Endothelial cell of hepatic sinusoid (primary cell): ENCODE measurements around the gene CELF2.

Source experiments
- in situ Hi-C: cut with HindIII; loops from 2 replicates; pipeline ENCODE4 v1.10.0; 2017; ENCODE audit warnings: low sequenced_read_pairs

CELF2 gene

DNA sequence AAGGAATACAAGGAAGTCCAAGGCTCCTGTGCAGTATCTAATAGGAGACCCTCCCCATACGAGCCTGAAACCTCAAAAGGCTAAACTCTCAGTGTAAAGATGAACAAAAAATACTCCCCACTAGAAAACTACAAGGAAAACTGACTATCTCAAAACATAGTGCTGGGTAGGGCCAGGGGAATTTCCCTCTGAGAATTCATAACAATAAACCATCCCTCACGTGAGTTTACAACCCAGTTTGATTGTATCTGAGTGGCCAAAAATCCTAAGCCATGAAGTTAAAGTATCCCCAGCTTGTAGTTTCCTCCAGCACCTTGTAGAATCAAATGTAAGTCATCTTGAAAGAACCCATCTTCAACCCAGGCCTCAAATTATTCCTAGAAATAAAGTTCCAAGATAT is 293.4 kb downstream of the CELF2 start:
- in situ Hi-C loops, result no loop called here

GRCh38 chr10:11313463-11313862 is 295.8 kb downstream of the CELF2 start:
- in situ Hi-C loops, result no loop called here

DNA sequence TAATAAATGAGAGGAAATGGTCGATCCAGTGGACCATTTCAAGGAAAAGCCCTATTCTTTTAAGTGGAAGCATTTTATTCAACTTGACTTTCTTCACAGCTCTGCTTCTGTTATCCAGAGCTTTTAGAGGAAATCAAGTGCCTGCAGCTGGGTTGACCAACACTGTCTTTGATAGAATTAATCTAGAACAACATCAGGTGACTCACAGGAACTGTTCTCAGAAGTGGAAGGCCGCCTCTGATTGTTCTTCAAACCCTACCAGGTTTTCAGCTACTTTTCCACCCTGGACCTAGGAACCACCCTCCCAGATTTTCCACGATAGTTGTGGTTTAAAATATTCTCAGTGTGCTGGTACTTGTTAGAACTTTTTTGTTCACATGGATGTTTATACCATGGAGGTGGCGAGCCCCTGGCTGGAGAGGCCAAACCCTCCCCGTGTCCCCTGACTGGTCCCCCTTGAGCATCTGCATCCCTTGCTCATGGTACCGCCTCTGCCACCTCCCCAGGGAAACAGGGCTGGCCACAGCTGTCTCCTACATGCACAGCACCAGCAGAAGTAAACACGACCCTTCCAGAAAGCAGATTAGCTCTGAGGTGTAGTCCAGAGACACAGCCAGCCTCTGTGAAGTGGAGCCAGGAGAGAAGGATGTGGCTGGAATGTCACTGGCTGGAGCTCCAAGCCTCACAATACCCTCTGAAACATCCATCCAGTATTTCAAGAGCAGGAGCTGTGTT is 300.4 kb downstream of the CELF2 start:
- in situ Hi-C loops, result no loop called here

- in situ Hi-C loops, result no loop called here
Observed at GRCh38 chr10:11318826-11319598, 301.3 kb downstream of the CELF2 start.

DNA sequence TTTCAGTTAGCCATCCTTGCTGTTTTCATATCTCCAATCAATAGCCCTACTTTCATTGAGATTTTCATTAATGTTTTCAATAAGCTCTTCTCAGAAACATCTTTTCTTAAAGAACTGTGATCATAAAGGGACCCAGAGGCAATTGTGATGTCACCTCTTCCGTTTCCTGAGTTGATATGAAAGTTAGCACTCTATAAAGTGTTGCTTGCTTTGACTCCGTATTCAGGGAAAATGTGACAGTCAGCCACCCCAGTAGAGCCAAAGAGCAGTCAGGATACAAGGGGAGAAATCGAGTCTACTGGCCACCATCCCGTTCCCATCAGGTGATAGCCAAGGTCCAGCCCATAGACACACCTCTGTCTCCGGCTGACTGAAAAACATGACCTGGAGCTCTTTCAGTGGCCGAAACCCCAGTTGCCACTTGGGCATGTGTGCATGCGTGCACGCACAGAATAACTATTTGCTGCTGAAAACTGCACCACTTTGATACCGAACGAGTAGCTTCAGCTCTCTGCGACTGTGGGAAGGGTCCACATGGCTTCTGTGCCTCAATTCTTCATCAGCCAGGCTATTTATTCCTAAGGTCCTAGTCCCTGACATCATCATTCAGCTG is 302.4 kb downstream of the CELF2 start:
- in situ Hi-C loops, result no loop called here

GRCh38 chr10:11320809-11321520 is 303.3 kb downstream of the CELF2 start:
- in situ Hi-C loops, result no loop called here

- in situ Hi-C loops, result no loop called here
Observed at GRCh38 chr10:11322698-11323097, 305.0 kb downstream of the CELF2 start.

DNA sequence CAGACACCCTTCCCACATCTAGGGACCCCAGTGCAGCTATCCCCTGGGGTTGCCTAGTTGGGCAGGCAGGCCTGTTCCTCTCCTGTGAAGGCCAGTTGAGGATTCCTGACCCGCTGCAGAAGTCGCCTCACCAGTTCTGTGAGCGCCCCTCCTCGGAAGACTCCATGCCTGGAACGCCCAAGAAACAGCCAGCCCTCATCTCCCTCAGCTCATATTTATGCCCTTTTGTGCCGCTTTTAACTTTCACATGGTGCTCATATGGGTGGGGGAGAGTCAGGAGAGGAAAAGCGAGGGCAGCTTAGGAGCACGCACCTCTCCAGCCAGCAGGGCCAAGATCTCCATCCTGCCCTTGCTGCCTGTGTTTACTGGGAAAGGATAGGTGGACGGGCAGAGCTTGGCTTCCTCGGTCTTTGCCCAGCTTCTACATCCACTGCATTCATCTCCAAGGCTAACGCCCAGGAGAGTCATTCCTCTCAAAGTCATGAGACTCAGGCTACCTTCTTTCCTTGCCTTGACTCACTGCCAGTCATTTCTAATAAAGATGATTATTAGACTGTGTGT is 307.2 kb downstream of the CELF2 start:
- in situ Hi-C loops, result no loop called here

GRCh38 chr10:11325817-11326216 is 308.1 kb downstream of the CELF2 start:
- in situ Hi-C loops, result no loop called here

DNA sequence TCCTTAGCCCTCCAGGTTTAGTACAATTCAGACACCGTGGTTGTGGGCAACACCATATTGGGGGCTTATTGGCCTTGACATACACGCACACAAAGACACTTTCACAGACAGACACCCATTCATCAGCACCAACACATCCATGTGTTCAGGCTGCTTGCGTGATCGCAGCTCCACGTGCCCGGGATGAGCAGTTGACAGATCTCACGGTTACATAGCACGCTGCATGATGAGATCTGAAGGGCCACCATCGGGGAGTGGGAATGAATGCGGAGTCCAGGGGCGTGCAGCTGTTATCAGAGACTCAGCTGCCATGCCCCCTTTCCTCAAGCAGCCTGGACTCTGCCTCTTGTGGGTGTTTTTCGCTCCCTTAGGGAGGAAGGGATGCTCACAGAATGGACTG is 308.6 kb downstream of the CELF2 start:
- in situ Hi-C loops, result no loop called here

GRCh38 chr10:11326913-11327616 is 309.4 kb downstream of the CELF2 start:
- in situ Hi-C loops, result no loop called here

DNA sequence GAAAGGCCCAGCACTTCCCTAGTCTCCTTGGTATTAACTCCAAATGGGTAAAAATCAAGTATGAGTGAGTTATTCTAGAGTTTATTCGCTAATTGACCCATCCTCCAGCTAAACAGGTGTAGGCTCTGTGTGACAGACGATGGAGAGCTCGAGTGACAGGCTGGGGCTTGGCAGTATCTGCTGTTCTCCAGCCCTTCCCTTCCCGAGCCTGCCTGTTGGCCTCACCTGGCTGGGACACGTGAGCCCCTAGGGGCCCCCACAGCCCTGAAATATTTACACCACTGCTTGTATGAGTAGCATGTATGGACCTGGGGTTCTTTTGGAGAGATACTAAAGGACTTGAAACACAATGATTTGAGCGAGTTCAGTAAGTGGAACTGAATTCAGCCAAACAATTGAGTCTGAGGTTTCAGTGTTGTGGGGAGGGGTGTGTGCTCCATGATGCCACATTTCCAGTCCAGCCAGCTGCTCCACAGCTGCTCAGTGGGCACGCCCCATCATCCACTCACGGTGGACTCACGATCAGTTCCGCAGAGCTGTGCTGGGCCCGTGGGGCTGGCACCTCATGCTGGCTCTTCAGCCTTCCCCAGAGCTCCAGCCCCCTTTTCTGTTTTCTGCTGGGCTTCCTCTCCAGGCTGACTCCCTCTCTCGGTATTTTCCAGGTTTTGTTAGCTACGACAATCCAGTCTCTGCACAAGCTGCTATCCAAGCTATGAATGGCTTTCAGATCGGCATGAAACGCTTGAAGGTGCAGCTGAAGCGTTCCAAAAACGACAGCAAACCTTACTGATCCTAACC is 310.8 kb downstream of the CELF2 start:
- in situ Hi-C loops, result no loop called here

DNA sequence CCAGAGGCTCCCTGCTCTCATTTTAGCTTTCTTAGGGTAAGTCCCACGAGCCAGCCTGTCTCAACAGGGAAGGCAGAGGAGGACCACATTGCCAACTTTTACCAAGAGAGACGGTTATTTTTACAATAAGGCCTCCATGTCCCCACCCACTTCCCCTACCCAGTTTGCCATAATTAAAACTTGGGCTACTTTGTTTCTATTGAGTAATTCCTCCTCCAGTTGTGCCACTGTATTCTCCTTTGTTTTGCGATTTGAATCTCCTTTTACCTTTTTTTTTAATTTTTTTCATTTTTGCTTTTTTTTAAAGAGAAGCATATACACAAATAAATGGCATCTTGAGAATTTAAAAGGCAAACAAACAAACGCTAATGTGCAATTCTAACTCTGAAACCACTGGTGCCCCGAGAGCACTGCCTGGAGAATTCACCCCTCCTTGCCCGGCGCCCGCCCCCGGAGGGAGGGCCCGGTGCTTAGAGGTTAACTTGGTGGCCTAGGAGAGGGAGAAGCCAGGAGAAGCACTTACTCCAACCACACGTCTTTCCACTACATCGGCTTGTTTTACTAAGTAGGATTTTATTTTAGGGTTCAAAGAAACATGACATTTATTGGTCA is 311.5 kb downstream of the CELF2 start:
- in situ Hi-C loops, result no loop called here

DNA sequence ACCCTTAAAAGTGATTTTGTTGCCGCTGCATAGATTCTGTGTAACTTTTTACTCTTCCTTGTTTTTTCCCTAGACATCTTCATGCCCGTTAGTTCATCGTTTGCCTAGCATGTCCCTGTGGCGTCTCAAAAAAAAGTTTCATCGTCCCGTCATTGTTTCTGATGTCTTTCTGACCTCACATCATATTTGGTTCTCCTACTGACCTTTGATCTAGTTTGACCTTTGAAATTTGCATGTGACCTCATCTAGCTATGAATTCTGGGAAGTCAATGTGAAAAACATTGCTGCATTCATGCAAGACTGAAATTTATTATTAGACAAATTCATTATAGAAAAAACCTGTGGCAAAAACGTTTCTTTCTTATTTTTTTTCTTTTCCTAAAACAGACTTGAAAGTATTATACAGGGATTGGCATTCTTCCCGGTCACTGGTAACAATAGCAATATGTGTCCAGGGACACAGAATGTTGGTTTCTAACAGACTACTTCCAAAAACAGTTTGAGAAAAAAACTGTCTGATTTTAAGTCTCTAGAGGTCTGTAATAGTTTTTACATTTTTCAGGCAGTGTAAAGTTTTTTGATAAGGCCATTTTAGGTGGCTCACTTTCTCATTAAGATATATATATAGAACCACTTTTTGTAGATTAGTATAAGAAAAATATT is 312.8 kb downstream of the CELF2 start:
- in situ Hi-C loops, result no loop called here

DNA sequence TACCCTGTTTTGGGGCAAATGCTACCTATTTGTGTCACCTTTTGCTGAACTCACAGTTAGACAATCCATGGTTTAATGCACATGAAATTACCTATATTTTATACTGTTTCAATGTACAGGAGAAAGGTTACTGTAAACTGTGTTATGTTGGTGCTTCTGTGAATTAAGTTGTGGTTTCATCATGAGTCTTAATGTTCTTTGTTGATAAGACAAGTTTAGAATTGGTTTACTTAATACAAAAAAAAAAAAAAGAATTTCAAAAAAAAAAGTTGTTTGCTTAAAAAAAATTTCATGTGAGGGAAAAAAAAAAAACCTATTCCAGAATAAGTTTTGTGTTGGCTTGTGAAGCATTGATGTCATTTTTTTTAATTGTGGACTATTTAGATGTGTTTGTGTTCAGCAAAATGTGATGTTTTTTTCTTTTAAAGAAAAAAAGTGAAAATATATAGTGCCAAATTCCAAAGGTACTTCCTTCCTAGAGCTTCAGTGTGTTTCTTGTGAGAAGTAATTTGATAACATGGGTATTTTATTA is 313.4 kb downstream of the CELF2 start:
- in situ Hi-C loops, result no loop called here

- in situ Hi-C loops, result no loop called here
Observed at GRCh38 chr10:11331726-11332125, 314.1 kb downstream of the CELF2 start.

GRCh38 chr10:11332846-11333245 is 315.2 kb downstream of the CELF2 start:
- in situ Hi-C loops, result no loop called here

- in situ Hi-C loops, result no loop called here
Observed at GRCh38 chr10:11334436-11334835, 316.8 kb downstream of the CELF2 start.
